Rectal smooth muscle tissue (tissue), 1 donor: ENCODE data around the gene ST3GAL4.

ENCODE experiments used
- H3K27ac ChIP-seq: one replicate; pipeline ENCODE4 v1.7.0; 2013; ENCODE audit warnings: low read depth, low read length, inconsistent platforms
- H3K27me3 ChIP-seq: one replicate; pipeline ENCODE4 v1.7.0; 2013; ENCODE audit warnings: low read length; ENCODE audit not compliant: control insufficient read depth, insufficient read depth
- H3K36me3 ChIP-seq: one replicate; pipeline ENCODE4 v1.7.0; 2013; ENCODE audit warnings: low read length; ENCODE audit not compliant: control insufficient read depth, insufficient read depth
- H3K4me1 ChIP-seq: one replicate; pipeline ENCODE4 v1.7.0; 2013; ENCODE audit warnings: low read length; ENCODE audit not compliant: control insufficient read depth, insufficient read depth
- H3K4me3 ChIP-seq: one replicate; pipeline ENCODE4 v1.7.0; 2013; ENCODE audit warnings: low read length
- H3K9ac ChIP-seq: one replicate; pipeline ENCODE4 v1.7.0; 2013; ENCODE audit warnings: low read length

Gene ST3GAL4

DNA sequence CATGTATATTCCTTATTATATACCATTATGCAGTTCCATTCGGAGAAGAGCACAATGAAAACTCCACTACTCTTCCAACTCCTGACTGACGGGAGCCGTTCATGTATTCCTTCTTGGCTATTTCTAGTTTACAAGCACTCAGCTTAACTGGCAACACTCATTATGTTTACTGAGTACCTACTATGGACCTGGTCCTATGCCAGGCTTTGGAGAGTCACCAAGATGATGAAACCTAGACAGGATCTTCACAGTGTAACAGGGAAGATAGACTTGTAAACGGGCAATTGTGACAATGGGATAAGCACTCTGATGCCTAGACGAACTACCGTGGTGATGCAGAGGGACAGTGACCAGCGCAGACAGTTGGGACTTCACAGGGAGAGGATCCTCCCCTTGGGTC is 22.3 kb upstream of the ST3GAL4 start:
- H3K27me3 ChIP-seq = no peaks in the 10 kb centered on the region
- no peak overlapping the region for H3K27ac ChIP-seq
- no peaks in the 10 kb centered on the region for H3K4me1 ChIP-seq
- H3K4me3 ChIP-seq = no peak overlapping the region
- H3K36me3 ChIP-seq = peaks cover 2% of the 10 kb centered on the region
- no peak overlapping the region for H3K9ac ChIP-seq

DNA sequence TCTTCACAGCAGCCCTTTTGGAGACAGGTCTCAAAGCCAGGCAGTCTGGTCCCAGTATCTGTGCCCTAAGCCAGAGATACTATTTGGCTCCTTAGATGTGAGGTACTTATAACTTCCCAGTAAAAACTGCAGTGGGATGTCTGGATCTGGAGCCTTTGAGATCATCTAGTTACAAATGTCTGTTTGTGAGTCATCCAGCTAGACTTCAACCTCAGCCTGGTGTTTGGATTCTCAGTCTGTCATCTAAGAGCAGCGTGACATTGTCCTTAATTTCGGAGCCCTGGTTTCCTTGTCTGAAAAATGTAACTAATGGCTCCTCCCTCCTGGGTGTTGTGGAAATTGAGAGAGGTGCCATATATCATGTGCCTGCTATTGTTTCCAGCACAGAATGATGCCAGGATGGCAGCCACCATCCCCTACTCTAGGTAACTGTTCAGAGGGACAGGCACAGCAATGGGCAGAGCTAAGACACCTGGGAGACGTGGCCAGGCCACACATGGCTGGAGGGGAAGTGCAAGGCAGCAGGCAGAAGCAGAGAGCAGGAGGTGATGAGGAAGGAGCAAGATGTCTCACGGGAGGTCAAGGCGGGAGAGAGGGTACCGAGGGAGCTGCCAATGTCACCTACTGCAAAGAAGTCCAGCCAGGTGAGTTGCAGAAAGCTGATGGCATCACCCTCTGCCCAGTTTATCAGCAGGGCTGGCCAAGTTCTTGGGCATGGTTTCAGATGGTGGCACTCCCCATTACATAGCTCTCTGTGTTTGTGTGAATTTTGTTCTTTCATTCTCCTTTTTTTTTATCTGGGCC is 20.6 kb upstream of the ST3GAL4 start:
- Histone ChIP-seq H3K27me3 (no peaks in the 10 kb centered on the region), H3K27ac (no peak overlapping the region), H3K36me3 (peaks cover 2% of the 10 kb centered on the region), H3K9ac (no peak overlapping the region), H3K4me3 (no peak overlapping the region), H3K4me1 (no peaks in the 10 kb centered on the region)

- Histone ChIP-seq H3K36me3 (peaks cover 2% of the 10 kb centered on the region), H3K4me1 (no peaks in the 10 kb centered on the region), H3K27ac (no peak overlapping the region)
Observed at GRCh38 chr11:126335463-126335760, 20.1 kb upstream of the ST3GAL4 start.

DNA sequence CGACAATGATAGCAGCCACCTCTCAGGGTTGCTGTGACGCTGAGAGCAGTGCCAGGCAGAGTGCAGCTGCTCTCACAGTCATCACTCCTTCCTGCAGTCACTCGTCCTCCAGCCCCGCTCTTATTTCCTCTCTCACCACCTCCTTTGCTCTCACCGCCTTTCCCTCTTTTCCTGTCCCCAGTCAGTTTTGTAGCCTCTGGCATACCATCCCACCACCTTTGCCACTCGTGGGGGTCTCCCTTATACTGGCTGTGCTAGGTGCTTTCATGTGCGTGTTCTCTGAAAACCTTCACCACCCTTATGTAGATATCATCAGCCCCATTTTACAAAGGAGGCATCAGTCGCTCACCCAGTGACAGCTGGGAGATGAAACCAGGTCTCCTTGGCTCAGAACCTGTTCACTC is 19.3 kb upstream of the ST3GAL4 start:
- no peak overlapping the region for H3K27ac ChIP-seq
- no peaks in the 10 kb centered on the region for H3K4me1 ChIP-seq
- no peak overlapping the region for H3K4me3 ChIP-seq
- H3K9ac ChIP-seq = no peak overlapping the region
- H3K36me3 ChIP-seq = peaks cover 2% of the 10 kb centered on the region
- no peaks in the 10 kb centered on the region for H3K27me3 ChIP-seq

More at GRCh38 chr11:126335463-126335760, 20.1 kb upstream of the ST3GAL4 start:
- Histone ChIP-seq H3K4me3 (no peak overlapping the region), H3K9ac (no peak overlapping the region), H3K27me3 (no peaks in the 10 kb centered on the region)

GRCh38 chr11:126336671-126337101 is 18.8 kb upstream of the ST3GAL4 start:
- Histone ChIP-seq H3K27ac (no peak overlapping the region), H3K9ac (no peak overlapping the region), H3K27me3 (no peaks in the 10 kb centered on the region), H3K4me3 (no peak overlapping the region), H3K36me3 (peaks cover 3% of the 10 kb centered on the region), H3K4me1 (no peaks in the 10 kb centered on the region)

- Histone ChIP-seq H3K4me3 (no peak overlapping the region), H3K4me1 (no peaks in the 10 kb centered on the region), H3K9ac (no peak overlapping the region), H3K27me3 (no peaks in the 10 kb centered on the region), H3K36me3 (peaks cover 3% of the 10 kb centered on the region), H3K27ac (no peak overlapping the region)
Observed at GRCh38 chr11:126337126-126337473, 18.4 kb upstream of the ST3GAL4 start.

DNA sequence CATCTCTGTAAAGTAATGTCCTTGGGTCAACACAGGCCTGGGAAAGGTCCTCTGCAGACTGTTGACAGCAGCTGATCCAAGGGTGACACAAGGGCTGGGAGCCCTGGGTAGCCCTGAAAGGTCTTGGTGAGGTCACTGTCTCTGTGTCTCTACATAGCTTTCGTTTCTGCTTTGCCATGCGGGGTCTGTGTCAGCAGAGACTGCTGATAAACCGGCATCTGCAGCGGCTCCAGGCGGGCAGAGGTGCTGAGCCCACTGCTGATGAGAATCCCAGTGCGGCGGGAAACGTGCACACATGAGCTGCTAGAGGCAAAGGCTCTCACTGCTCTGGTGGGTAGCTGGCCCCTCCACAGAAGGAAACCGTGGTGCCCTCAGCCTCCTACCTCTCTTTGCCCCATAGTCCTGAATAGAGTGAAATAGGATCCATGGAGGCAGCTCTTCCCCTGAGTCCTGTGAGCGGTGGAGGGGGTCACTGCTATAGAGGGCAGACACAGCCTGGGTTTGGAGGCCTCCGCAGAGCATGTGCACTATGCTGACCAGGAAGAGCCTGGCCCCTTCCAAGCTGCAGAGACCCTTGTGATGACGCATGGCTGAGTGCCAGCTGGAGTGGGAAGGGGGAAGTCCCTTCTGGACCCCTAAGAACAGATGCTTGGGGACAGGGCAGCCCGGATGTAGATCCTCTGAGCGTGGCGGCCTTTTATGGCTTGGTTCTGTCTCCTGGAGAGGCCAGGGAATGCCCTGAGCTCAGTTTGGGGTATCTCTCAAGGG is 17.8 kb upstream of the ST3GAL4 start:
- no peak overlapping the region for H3K4me3 ChIP-seq
- H3K27me3 ChIP-seq = no peaks in the 10 kb centered on the region
- no peak overlapping the region for H3K27ac ChIP-seq
- no peaks in the 10 kb centered on the region for H3K4me1 ChIP-seq
- H3K9ac ChIP-seq = no peak overlapping the region
- peaks cover 3% of the 10 kb centered on the region for H3K36me3 ChIP-seq

DNA sequence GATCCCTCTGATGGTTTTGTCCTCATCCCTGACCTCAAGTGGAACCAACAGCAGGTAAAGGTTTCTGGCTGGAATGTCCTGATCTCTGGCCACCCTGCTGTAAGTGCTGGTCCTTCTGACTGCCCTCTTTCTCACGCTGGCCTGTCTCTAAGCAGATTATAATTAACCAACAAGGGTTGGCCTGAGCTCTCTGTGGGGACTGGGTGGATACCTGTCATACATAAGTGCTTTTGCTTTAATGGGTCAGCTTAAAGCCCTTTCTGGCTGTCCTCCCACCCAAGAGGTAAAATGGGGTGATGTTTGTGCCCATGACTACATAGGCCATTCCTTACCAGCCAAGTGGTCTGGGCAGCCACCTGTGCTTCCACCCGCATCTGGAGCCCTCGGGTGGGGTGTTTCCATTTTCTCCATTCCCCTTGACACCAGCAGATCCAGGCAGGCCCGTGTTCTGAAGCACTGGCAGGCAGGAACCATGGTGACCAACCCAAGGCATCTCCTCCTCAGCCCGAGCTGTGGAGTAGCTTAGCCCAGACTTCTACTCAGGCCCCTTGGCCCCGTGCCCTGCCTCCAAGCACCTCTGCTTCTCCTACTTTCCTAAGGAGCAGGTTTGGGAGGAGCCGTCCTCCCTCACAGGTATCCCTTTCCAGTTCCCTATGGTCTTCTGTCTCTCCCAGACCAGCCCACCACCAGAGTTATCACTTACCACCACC is 17.0 kb upstream of the ST3GAL4 start:
- Histone ChIP-seq H3K4me3 (no peak overlapping the region), H3K36me3 (peaks cover 3% of the 10 kb centered on the region), H3K4me1 (no peaks in the 10 kb centered on the region), H3K27ac (no peak overlapping the region), H3K9ac (no peak overlapping the region), H3K27me3 (no peaks in the 10 kb centered on the region)

- no peaks in the 10 kb centered on the region for H3K4me1 ChIP-seq
- H3K36me3 ChIP-seq = peaks cover 3% of the 10 kb centered on the region
- H3K27ac ChIP-seq = no peak overlapping the region
- no peak overlapping the region for H3K9ac ChIP-seq
- H3K4me3 ChIP-seq = no peak overlapping the region
- no peaks in the 10 kb centered on the region for H3K27me3 ChIP-seq
Observed at GRCh38 chr11:126339073-126339862, 16.2 kb upstream of the ST3GAL4 start.

DNA sequence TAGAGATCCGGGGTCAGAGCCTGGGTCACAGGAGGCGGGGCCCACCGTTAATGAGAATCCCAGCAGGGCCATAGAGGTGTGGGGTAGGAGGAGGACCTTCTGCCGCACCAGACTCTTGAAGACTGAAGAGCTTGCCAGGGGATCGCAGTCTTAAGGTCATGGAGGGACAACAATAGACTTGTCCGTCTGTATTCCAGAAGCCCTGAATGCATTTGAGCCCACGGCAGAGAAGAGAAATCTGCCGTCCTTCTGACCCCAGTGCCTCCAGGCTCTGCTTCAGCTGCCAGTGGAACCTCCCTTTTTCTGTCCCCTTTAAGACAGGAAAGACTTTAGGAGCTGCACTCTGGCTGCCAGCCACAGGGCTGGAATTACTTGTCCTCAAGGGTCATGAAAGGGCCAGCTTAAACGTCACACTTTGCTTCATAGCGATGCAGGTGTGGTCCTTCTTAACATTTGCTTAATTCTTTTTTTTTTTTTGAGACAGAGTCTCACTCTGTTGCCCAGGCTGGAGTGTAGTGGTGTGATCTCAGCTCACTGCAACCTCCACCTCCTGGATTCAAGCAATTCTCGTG is 15.5 kb upstream of the ST3GAL4 start:
- Histone ChIP-seq H3K4me3 (no peak overlapping the region), H3K27me3 (no peaks in the 10 kb centered on the region), H3K9ac (no peak overlapping the region), H3K36me3 (peaks cover 3% of the 10 kb centered on the region), H3K4me1 (no peaks in the 10 kb centered on the region), H3K27ac (no peak overlapping the region)

DNA sequence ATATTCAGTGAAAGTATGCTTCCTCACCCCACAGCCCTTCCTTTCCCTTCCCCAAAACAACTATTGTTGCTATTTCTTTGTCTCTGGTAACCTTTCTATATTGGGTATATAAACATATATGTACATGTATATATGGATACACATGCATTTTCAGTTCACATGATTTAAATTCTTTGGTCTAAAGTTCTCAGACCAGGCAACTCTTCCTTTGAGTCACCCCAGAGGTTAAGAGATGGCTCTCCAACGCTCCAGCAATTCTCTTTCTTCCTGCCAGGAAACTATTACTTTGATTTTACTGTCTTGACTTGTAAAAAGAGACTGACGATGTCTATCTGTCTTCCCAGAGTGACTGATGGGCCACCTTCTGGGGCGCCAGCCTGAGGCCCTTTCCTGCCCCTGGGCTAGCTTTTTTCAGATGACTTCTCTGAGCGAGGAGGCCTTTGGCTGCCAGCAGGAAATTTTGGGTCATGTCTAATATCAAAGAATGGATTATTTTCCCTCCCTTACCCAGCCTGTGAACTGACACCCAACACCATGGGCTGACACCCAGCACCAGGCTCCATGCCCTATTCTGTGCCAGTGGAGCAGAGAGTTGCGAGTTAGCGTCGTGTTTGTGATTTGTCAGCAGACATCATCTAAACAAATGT is 14.4 kb upstream of the ST3GAL4 start:
- Histone ChIP-seq H3K9ac (no peak overlapping the region), H3K36me3 (peaks cover 3% of the 10 kb centered on the region), H3K4me1 (no peaks in the 10 kb centered on the region), H3K4me3 (no peak overlapping the region), H3K27me3 (no peaks in the 10 kb centered on the region), H3K27ac (no peak overlapping the region)
